Measurements from ENCODE around the gene AGO4. TPM values are rescaled to one million over a fixed set of nuclear protein-coding genes. Genes with fewer than 3 reads are reported as not detected.
"Not testable (repeated sequence)": the region's sequence is repeated elsewhere in the genome, so short reads cannot be mapped to it uniquely, and the experiment has no call there.

The AGO4 gene
- total RNA-seq, 2 experiments from 2014 or later = 6.5 to 18.6 TPM

DNA sequence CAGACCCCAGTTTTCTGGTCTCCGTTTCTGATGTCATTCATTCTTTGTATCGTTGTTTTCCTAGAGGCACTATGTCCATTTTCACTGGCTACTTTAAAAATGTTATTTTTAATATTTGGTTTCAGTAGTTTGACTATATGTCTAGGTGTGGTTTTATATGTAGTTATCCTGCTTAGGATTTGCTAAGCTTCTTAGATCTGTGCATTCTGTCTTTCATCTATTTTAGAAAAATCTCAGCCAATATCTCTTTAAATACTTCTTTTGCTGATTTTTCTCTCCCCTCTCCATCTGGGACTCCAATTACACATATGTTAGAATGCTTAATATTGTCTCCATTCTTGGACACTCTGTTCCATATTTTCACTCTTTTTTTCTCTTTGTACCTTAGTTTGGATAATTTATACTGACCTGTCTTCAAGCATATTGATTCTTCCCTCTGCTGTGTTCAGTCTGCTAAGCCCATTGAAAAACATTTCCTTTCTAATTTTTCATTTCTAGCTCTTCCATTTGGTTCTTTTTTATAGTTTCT is 24.7 kb upstream of the AGO4 start:
- intact Hi-C loops (cut with micrococcal nuclease; ENCODE audit: unreplicated experiment) = no loop called here
- POLR2A ChIA-PET = interaction anchor here (0.6 to 1.7 kb wide), 3 partner anchors 11 to 54 kb away, joined by 3 to 6 read pairs (median 4); no protein-coding TSS in a partner anchor

DNA sequence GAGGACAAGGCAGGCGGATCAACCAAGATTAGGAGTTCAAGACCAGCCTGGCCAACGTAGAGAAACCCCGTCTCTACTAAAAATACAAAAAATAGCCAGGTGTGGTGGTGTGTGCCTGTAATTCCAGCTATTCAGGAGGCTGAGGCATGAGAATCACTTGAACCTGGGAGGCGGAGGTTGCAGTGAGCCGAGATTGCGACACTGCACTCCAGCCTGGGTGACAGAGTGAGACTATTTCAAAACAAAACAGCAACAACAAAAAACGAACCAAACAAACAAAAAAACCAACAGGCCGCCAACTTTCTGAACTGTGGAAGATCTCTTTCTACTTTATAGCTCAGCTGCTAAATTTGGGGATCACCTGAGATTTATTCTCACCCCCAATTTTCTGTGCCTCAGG is 23.5 kb upstream of the AGO4 start:
- H3K9me2 ChIP-seq (ENCODE audit: insufficient read depth, low read length); CTCF ChIA-PET (ENCODE audit: unreplicated experiment); H3K4me2 ChIP-seq (ENCODE audit: low read length); H3K27ac ChIP-seq (ENCODE audit: low read depth, low read length, poor library complexity, severe bottlenecking); H3K9me3 ChIP-seq (ENCODE audit: low read length); H3K36me3 ChIP-seq (ENCODE audit: insufficient read depth, low read length); BruUV-seq (replicated peaks); intact Hi-C loops (cut with micrococcal nuclease; ENCODE audit: unreplicated experiment); H3K79me2 ChIP-seq (ENCODE audit: insufficient read depth, low read depth, low read length); DNase-seq (ENCODE audit: low spot score); H3K4me3 ChIP-seq (ENCODE audit: low read depth, low read length, poor library complexity, severe bottlenecking); H2AFZ ChIP-seq (ENCODE audit: low read length); H4K20me1 ChIP-seq (ENCODE audit: insufficient read depth, low read length); H3K4me1 ChIP-seq (ENCODE audit: insufficient read depth, low read length, poor library complexity, severe bottlenecking): not testable (repeated sequence)
- POLR2A ChIA-PET = interaction anchor here (0.9 kb wide), 1 partner anchor 10 kb away, joined by 3 read pairs; no protein-coding TSS in a partner anchor

More for the DNA sequence above, 24.7 kb upstream of the AGO4 start:
- H3K4me1 ChIP-seq (ENCODE audit: insufficient read depth, low read length, poor library complexity, severe bottlenecking) = no peaks in the 10 kb centered on the region
- H3K9me3 ChIP-seq (ENCODE audit: low read length) = no peaks in the 10 kb centered on the region
- no peak overlapping the region for H3K27ac ChIP-seq (ENCODE audit: low read depth, low read length, poor library complexity, severe bottlenecking)
- no peak for TF ChIP-seq EZH2phosphoT487 (IDR thresholded peaks at IDR 0.05; ENCODE audit: borderline replicate concordance, low read depth, low read length)
- TF ChIP-seq, protein P1, sequence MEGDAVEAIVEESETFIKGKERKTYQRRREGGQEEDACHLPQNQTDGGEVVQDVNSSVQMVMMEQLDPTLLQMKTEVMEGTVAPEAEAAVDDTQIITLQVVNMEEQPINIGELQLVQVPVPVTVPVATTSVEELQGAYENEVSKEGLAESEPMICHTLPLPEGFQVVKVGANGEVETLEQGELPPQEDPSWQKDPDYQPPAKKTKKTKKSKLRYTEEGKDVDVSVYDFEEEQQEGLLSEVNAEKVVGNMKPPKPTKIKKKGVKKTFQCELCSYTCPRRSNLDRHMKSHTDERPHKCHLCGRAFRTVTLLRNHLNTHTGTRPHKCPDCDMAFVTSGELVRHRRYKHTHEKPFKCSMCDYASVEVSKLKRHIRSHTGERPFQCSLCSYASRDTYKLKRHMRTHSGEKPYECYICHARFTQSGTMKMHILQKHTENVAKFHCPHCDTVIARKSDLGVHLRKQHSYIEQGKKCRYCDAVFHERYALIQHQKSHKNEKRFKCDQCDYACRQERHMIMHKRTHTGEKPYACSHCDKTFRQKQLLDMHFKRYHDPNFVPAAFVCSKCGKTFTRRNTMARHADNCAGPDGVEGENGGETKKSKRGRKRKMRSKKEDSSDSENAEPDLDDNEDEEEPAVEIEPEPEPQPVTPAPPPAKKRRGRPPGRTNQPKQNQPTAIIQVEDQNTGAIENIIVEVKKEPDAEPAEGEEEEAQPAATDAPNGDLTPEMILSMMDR (conservative IDR thresholded peaks at IDR 0.05; ENCODE audit: low read length) = no peak
- no peak for DNase-seq (ENCODE audit: low spot score)
- H2AFZ ChIP-seq (ENCODE audit: low read length) = no peak overlapping the region
- H4K20me1 ChIP-seq (ENCODE audit: insufficient read depth, low read length) = no peaks in the 10 kb centered on the region
- no peaks in the 10 kb centered on the region for H3K36me3 ChIP-seq (ENCODE audit: insufficient read depth, low read length)
- no peaks in the 10 kb centered on the region for H3K9me2 ChIP-seq (ENCODE audit: insufficient read depth, low read length)
- no peak overlapping the region for H3K4me3 ChIP-seq (ENCODE audit: low read depth, low read length, poor library complexity, severe bottlenecking)
- no peaks in the 10 kb centered on the region for H3K79me2 ChIP-seq (ENCODE audit: insufficient read depth, low read depth, low read length)
- H3K4me2 ChIP-seq (ENCODE audit: low read length) = no peak overlapping the region
- CTCF ChIA-PET (ENCODE audit: unreplicated experiment) = no interaction called here
- BruUV-seq (replicated peaks) = no TSS peak

DNA sequence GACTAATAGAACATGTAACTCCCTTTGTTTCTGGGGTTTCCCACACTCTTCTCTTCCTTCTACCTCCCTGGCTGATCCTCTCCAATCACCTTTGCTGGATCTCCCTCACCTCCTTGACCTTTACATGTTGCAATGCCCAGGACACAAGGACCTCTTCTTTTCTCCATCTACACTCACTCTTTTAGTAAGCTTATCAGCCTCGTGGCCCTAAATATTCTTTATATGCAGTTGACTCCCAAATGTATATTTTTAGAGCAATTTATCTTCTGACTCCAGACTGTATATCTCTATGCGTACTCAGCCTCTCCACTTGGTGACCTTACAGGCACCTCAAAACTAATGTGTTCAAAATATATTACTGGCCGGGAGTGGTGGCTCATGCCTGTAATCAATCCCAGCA is 19.7 kb upstream of the AGO4 start:
- Histone ChIP-seq H3K4me1 (ENCODE audit: insufficient read depth, low read length, poor library complexity, severe bottlenecking) (no peaks in the 10 kb centered on the region), H3K9me2 (ENCODE audit: insufficient read depth, low read length) (no peaks in the 10 kb centered on the region), H3K9me3 (ENCODE audit: low read length) (no peaks in the 10 kb centered on the region), H2AFZ (ENCODE audit: low read length) (no peak overlapping the region), H3K79me2 (ENCODE audit: insufficient read depth, low read depth, low read length) (no peaks in the 10 kb centered on the region), H3K4me2 (ENCODE audit: low read length) (no peak overlapping the region), H3K36me3 (ENCODE audit: insufficient read depth, low read length) (no peaks in the 10 kb centered on the region), H4K20me1 (ENCODE audit: insufficient read depth, low read length) (no peaks in the 10 kb centered on the region), H3K4me3 (ENCODE audit: low read depth, low read length, poor library complexity, severe bottlenecking) (no peak overlapping the region), H3K27ac (ENCODE audit: low read depth, low read length, poor library complexity, severe bottlenecking) (no peak overlapping the region)
- intact Hi-C loops (cut with micrococcal nuclease; ENCODE audit: unreplicated experiment) = no loop called here
- ChIA-PET CTCF (ENCODE audit: unreplicated experiment) (no interaction called here), POLR2A (no interaction called here)
- no peak for DNase-seq (ENCODE audit: low spot score)
- TF ChIP-seq, protein P1 (conservative IDR thresholded peaks at IDR 0.05; ENCODE audit: low read length) = no peak
- TF ChIP-seq EZH2phosphoT487 (IDR thresholded peaks at IDR 0.05; ENCODE audit: borderline replicate concordance, low read depth, low read length) = no peak
- no TSS peak for BruUV-seq (replicated peaks)

Measured in OCI-LY7 (cell line).